Fibroblast of lung (primary cell): Measurements from ENCODE around the gene TRIP13.

Experiments used
- CTCF ChIP-seq, 2 donors: IDR thresholded peaks in 1 of 2; conservative IDR thresholded peaks in 1 of 2; 1 replicate in 1 of 2; 2 replicates in 1 of 2; pipeline ENCODE4 v1.5.1; 2011 to 2012; ENCODE audit warnings: low read length in 2 of 2, control low read depth in 1 of 2, inconsistent platforms in 1 of 2, low read depth in 1 of 2, mild to moderate bottlenecking in 1 of 2
- EZH2 ChIP-seq: IDR thresholded peaks from 2 replicates; pipeline ENCODE4 v1.5.1; 2012; ENCODE audit warnings: low read length, control low read depth, mild to moderate bottlenecking; ENCODE audit errors: missing control alignments

GRCh38 chr5:960551-960950 lies 67.9 kb downstream of the TRIP13 start:
- TF ChIP-seq CTCF (conservative IDR thresholded peaks at IDR 0.05 in 1 of 2, IDR thresholded peaks at IDR 0.05 in 1 of 2; ENCODE audit: low read depth in 1 of 2, low read length in 2 of 2): no peak
- TF ChIP-seq EZH2: no peak
